NCI-H524 (cell line): ENCODE data around the gene TENT4A.

ENCODE experiments used
- DNase-seq, 2 experiments: peaks; one replicate each; lab custom pipeline; 2025; lab: John Stamatoyannopoulos, UW

TENT4A gene

GRCh38 chr5:6752782-6753181, 39.5 kb downstream of the TENT4A start:
- DNase-seq: no peak

- no peak for DNase-seq
These were observed 40.6 kb downstream of the TENT4A start for GRCh38 chr5:6753851-6754250.

- DNase-seq: no peak
These were observed 41.5 kb downstream of the TENT4A start for GRCh38 chr5:6754766-6755165.

GRCh38 chr5:6755519-6755918, 42.3 kb downstream of the TENT4A start:
- DNase-seq: no peak

GRCh38 chr5:6755941-6756340, 42.7 kb downstream of the TENT4A start:
- no peak for DNase-seq

GRCh38 chr5:6757414-6757969, 44.3 kb downstream of the TENT4A start:
- DNase-seq: no peak

- peak; percentile 55 to 88 for DNase-seq
These were observed 45.0 kb downstream of the TENT4A start for GRCh38 chr5:6758236-6758635.

GRCh38 chr5:6758706-6759105, 45.5 kb downstream of the TENT4A start:
- no peak for DNase-seq

GRCh38 chr5:6759401-6759800, 46.2 kb downstream of the TENT4A start:
- no peak for DNase-seq

- DNase-seq: no peak
These were observed 46.8 kb downstream of the TENT4A start for GRCh38 chr5:6759983-6760382.

GRCh38 chr5:6760686-6761085, 47.5 kb downstream of the TENT4A start:
- peak in 1 of 2 experiments; percentile 26 for DNase-seq

GRCh38 chr5:6761333-6761732, 48.1 kb downstream of the TENT4A start:
- no peak for DNase-seq

GRCh38 chr5:6762116-6762515, 48.9 kb downstream of the TENT4A start:
- DNase-seq: no peak

- DNase-seq: no peak
These were observed 49.5 kb downstream of the TENT4A start for GRCh38 chr5:6762697-6763096.

GRCh38 chr5:6763191-6763590, 50.0 kb downstream of the TENT4A start:
- DNase-seq: no peak

GRCh38 chr5:6765612-6766525, 52.6 kb downstream of the TENT4A start:
- peak; percentile 73 to 92 for DNase-seq

GRCh38 chr5:6766604-6767093, 53.4 kb downstream of the TENT4A start:
- DNase-seq: peak; percentile 88 to 89

GRCh38 chr5:6767481-6768063, 54.3 kb downstream of the TENT4A start:
- no peak for DNase-seq

- no peak for DNase-seq
These were observed 55.5 kb downstream of the TENT4A start for GRCh38 chr5:6768590-6769230.

GRCh38 chr5:6770826-6771607, 57.8 kb downstream of the TENT4A start:
- DNase-seq: no peak

GRCh38 chr5:6772886-6773285, 59.7 kb downstream of the TENT4A start:
- peak; percentile 20 to 45 for DNase-seq
